Hindlimb muscle (tissue), 1 donor: ENCODE results near the gene B3GNT5. TPM values are rescaled to one million over a fixed set of nuclear protein-coding genes. Genes with fewer than 3 reads are reported as not detected.
A peak's percentile ranks its signal among the peaks of the same experiment; 100 is the strongest.

Experiments used
- DNase-seq: peaks from one replicate; pipeline ENCODE4 v3.0.0-alpha.2; 2013
- polyA plus RNA-seq: library from polyadenylated mRNA; unstranded; fragments of 120-200 nt; gene quantifications from one replicate; pipeline ENCODE4 v1.2.1, GENCODE V29; 2013; ENCODE audit not compliant: insufficient read length

Gene B3GNT5
- polyA plus RNA-seq, 1 donor: 6.8 TPM

DNA sequence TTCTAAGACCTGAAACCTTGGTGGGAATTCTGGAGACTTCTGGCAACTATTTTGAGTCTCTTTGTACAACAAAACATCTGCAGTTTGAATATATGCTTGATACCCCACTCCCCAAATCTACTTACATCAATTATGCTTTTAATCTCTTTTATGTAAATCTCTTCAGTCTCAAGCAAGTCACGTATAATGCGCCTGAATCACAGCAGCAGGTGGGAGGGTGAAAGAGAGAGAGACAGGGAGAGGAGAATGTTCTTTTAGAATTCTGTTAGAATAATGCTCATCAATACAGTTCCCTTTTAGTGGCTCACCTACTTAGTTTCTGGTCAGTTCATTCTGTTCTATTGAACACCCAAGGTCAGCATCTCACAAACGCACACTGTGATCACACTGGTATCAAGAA, 22.2 kb upstream of the B3GNT5 start:
- DNase-seq: no peak

GRCh38 chr3:183233966-183234365, 19.1 kb upstream of the B3GNT5 start:
- no peak for DNase-seq

GRCh38 chr3:183239046-183239445, 14.0 kb upstream of the B3GNT5 start:
- DNase-seq: no peak

- no peak for DNase-seq
These were observed 10.6 kb upstream of the B3GNT5 start for GRCh38 chr3:183242431-183242830.

DNA sequence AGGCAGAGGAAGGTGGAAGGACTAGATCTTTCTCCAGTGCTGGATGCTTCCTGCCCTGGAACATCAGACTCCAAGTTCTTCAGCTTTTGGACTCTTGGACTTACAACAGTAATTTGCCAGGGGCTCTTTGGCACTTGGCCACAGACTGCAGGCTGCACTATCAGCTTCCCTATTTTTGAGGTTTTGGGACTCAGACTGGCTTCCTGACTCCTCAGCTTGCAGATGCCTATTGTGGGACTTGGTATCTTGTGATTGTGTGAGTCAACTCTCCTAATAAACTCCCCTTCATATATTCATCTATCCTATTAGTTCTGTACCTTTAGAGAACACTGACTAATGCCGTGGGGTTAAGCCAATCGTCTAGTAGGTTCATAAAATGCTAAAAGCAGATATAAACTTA, 8.8 kb upstream of the B3GNT5 start:
- no peak for DNase-seq

GRCh38 chr3:183244981-183245476, 8.0 kb upstream of the B3GNT5 start:
- DNase-seq: no peak

DNA sequence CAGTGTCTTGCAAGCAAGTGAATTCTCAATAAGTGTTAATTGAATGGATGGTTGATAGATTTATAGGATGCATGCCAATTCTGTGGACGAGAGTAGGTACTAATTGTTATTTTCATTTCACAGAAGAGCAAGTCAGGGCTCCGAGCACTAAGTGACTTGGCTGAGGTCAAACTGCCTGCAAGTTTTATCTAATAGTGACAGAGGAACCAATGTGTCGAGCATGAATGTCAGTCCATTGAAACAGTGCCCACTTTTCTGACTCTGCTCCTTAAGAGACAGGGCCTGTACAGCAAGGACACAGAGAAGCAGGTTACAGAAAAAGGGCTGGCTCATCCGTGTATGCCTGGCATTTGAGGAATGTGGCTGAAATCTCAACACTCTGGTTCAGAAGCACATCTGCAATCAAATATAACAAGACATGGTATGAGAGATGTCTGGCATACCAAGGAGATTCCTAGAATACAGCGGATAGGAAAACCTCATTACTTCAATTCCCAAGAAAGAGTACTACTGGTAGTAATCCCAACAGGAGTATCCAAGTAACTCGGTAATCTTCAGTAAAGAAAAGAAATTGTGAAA, 6.0 kb upstream of the B3GNT5 start:
- no peak for DNase-seq

GRCh38 chr3:183249006-183249718, 3.9 kb upstream of the B3GNT5 start:
- no peak for DNase-seq

GRCh38 chr3:183252118-183252782, 803 bp upstream of the B3GNT5 start:
- no peak for DNase-seq

DNA sequence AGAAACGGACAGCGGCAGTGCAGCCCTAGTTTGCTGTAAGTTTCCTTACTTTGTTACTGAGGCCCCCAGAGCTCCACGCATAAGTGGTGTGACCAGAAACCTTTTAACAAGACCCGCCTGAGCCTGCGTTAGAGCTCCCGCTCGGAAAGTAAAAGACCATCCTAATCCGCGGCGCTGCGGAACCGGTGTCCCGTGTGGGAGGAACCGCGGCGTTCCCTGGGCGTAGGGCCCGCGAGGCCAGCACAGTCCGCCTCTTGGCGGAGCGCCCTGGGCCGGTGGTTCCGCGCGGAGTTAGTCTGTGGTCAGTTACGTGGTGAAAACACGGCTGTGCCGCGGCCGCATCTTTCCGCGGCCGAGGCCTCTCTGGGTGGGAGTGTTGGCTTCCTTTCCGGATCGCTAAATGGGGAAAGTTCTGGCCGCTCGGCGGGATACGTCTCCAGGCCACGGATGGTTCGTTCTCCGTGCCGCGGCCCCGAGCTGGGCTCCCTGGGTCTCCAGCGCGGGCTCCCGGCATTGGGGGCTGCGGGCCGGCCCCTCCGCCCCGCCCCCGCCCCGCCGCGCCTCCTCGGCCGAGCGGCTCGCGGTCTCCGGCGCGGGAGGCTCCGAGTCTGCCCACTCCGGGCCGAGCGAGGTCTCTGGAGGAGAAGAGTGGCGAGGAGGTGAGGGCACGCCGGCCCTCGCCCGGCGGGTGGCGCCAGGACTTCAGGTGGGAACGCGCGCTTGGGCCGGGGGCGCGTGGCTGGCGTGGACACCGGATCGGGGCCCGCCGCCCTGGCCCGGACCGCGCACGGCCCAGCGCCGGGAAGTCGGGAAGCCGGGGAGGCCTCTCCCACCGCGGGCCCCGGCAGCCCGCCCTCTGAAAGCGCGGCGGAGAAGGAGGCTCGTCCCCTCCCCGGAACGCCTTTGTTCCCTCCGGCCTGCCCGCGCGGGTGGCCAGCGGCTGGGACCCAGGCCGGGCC, 754 bp downstream of the B3GNT5 start:
- peak; percentile 77 for DNase-seq

- no peak for DNase-seq
These were observed 1.7 kb downstream of the B3GNT5 start for GRCh38 chr3:183254487-183255347.

GRCh38 chr3:183255348-183255730, 2.3 kb downstream of the B3GNT5 start:
- no peak for DNase-seq

DNA sequence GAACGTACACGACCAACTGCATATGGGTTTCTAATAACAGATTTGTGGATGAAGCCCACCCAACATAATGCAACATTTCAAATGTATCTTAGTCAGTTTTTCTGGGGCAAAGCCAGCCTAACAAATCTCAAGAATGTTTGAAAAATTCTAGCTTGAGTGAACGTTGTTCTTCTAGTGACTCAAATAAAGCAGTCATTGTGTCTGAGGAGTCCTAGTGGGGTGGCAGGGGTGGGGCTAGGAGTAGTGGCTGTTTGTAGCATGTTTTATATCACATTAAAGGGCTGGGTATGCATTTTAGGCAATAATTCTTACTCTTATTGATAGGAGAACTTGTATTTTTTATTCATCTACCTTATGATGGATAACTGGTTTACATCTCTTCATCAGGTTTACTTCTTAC, 6.0 kb downstream of the B3GNT5 start:
- DNase-seq: no peak

GRCh38 chr3:183259621-183260020, 6.6 kb downstream of the B3GNT5 start:
- DNase-seq: no peak

GRCh38 chr3:183260167-183260904, 7.3 kb downstream of the B3GNT5 start:
- DNase-seq: no peak

DNA sequence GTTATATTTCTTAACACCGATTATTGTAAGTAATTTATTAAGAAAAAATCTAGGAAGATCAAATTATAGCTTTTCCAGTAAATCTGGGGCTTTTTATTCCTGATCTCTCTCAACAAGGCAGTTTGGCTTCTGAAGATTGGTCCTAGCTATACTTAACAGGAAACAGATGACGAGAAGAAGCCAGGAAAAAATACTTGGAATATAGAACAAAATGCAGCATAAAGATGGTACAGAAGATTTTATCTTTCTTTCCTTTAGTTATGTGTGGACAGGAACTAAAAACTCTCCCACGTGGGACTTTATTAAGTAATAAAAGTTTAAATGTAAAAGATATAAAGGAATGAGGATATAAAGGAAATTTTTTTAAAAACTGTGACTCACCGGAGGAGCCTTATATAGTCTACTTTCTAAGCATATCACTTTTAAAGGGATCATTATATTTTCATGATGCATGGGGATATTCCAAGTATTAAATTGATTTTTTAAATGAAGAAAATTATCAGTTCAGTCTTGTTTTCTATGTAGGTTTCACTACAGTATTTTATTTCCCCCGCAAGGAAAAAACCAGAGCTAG, 8.2 kb downstream of the B3GNT5 start:
- no peak for DNase-seq

DNA sequence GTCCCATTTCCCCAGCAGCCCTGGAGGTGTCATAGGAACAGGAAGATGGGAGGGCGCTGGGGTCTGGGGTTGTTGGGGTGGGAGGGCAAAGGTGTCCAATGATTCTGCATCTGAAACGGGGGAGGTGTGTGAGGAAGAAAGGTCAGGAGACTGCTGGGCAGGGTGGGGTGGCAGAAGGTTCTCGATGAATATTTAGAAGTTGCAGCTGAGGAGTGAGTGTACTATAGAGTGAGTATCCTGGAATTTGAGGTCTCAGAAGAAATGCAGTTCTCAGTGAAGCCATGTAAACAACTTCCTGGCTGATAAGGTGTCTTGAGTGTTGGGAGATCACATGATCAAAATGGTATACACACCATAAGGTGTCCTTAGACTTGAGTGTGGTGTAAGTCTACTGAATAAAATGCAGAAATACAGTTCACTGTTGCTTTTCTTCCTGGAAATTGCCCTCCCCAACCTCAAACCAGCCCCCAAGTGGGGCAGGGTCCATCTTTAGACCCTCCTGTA, 9.9 kb downstream of the B3GNT5 start:
- DNase-seq: no peak

- no peak for DNase-seq
These were observed 11.2 kb downstream of the B3GNT5 start for GRCh38 chr3:183264268-183264667.

GRCh38 chr3:183265157-183265642, 12.1 kb downstream of the B3GNT5 start:
- no peak for DNase-seq

GRCh38 chr3:183265834-183266417, 12.9 kb downstream of the B3GNT5 start:
- no peak for DNase-seq
